ENCODE measurements around the gene MUC21.

MUC21 gene

GRCh38 chr6:30955367-30956042, 28.0 kb upstream of the MUC21 start:
- H3K4me3 ChIP-seq (ENCODE audit: low read length) = peak overlapping the region; percentile 43
- DNase-seq (ENCODE audit: low read depth) = no peak
- no peak for TF ChIP-seq CTCF (conservative IDR thresholded peaks at IDR 0.05; ENCODE audit: low read depth, low read length)

GRCh38 chr6:30957716-30958115, 25.8 kb upstream of the MUC21 start:
- no peak for TF ChIP-seq CTCF (conservative IDR thresholded peaks at IDR 0.05; ENCODE audit: low read depth, low read length)
- no peak overlapping the region for H3K4me3 ChIP-seq (ENCODE audit: low read length)
- DNase-seq (ENCODE audit: low read depth) = no peak

- no peak overlapping the region for H3K4me3 ChIP-seq (ENCODE audit: low read length)
- TF ChIP-seq CTCF (conservative IDR thresholded peaks at IDR 0.05; ENCODE audit: low read depth, low read length) = no peak
- DNase-seq (ENCODE audit: low read depth) = no peak
Measured at GRCh38 chr6:30960907-30961673, 22.4 kb upstream of the MUC21 start.

GRCh38 chr6:30962716-30963115, 20.8 kb upstream of the MUC21 start:
- no peak for TF ChIP-seq CTCF (conservative IDR thresholded peaks at IDR 0.05; ENCODE audit: low read depth, low read length)
- no peak for DNase-seq (ENCODE audit: low read depth)
- no peak overlapping the region for H3K4me3 ChIP-seq (ENCODE audit: low read length)

- no peak for DNase-seq (ENCODE audit: low read depth)
- no peak for TF ChIP-seq CTCF (conservative IDR thresholded peaks at IDR 0.05; ENCODE audit: low read depth, low read length)
- H3K4me3 ChIP-seq (ENCODE audit: low read length) = no peak overlapping the region
Measured at GRCh38 chr6:30963641-30964040, 19.9 kb upstream of the MUC21 start.

- no peak for TF ChIP-seq CTCF (conservative IDR thresholded peaks at IDR 0.05; ENCODE audit: low read depth, low read length)
- H3K4me3 ChIP-seq (ENCODE audit: low read length) = no peak overlapping the region
- no peak for DNase-seq (ENCODE audit: low read depth)
Measured at GRCh38 chr6:30964075-30964474, 19.4 kb upstream of the MUC21 start.

GRCh38 chr6:30965140-30965601, 18.3 kb upstream of the MUC21 start:
- H3K4me3 ChIP-seq (ENCODE audit: low read length) = no peak overlapping the region
- no peak for DNase-seq (ENCODE audit: low read depth)
- no peak for TF ChIP-seq CTCF (conservative IDR thresholded peaks at IDR 0.05; ENCODE audit: low read depth, low read length)

Measured in retinal pigment epithelial cell (primary cell).